ACC112 (cell line): Measurements from ENCODE around the gene CKMT1A.
"Not testable (repeated sequence)": the region's sequence is repeated elsewhere in the genome, so short reads cannot be mapped to it uniquely, and the experiment has no call there.

ENCODE experiments used
- H2AFZ ChIP-seq: fragments of 200-600 bp; sonication (generic); one replicate; pipeline ENCODE4 v1.6.0; 2017; ENCODE audit warnings: antibody characterized with exemption, low read length; ENCODE audit not compliant: unreplicated experiment
- H3K27ac ChIP-seq: fragments of 200-600 bp; sonication (generic); 2 replicates; pipeline ENCODE4 v1.5.1; 2014; ENCODE audit warnings: low read depth, mild to moderate bottlenecking, antibody characterized with exemption, low read length, moderate library complexity
- H3K27me3 ChIP-seq: fragments of 200-600 bp; sonication (generic); 2 replicates; pipeline ENCODE4 v1.6.1; 2014; ENCODE audit warnings: mild to moderate bottlenecking, antibody characterized with exemption, low read length, moderate library complexity, mixed read lengths; ENCODE audit not compliant: insufficient read depth
- H3K36me3 ChIP-seq: fragments of 200-600 bp; sonication (generic); 2 replicates; pipeline ENCODE4 v1.6.1; 2016; ENCODE audit warnings: mild to moderate bottlenecking, antibody characterized with exemption, low read length, moderate library complexity, mixed read lengths; ENCODE audit not compliant: insufficient read depth
- H3K4me1 ChIP-seq: fragments of 200-600 bp; sonication (generic); one replicate; pipeline ENCODE4 v1.6.1; 2016; ENCODE audit warnings: low read length, mixed read lengths; ENCODE audit not compliant: insufficient read depth, unreplicated experiment, control insufficient read depth
- H3K4me3 ChIP-seq: fragments of 200-600 bp; sonication (generic); 2 replicates; pipeline ENCODE4 v1.5.1; 2014; ENCODE audit warnings: mild to moderate bottlenecking, low read depth, low read length
- H3K79me2 ChIP-seq: fragments of 200-600 bp; sonication (generic); one replicate; pipeline ENCODE4 v1.6.0; 2016; ENCODE audit warnings: low read length; ENCODE audit not compliant: control insufficient read depth, unreplicated experiment, insufficient read depth

CKMT1A gene

DNA sequence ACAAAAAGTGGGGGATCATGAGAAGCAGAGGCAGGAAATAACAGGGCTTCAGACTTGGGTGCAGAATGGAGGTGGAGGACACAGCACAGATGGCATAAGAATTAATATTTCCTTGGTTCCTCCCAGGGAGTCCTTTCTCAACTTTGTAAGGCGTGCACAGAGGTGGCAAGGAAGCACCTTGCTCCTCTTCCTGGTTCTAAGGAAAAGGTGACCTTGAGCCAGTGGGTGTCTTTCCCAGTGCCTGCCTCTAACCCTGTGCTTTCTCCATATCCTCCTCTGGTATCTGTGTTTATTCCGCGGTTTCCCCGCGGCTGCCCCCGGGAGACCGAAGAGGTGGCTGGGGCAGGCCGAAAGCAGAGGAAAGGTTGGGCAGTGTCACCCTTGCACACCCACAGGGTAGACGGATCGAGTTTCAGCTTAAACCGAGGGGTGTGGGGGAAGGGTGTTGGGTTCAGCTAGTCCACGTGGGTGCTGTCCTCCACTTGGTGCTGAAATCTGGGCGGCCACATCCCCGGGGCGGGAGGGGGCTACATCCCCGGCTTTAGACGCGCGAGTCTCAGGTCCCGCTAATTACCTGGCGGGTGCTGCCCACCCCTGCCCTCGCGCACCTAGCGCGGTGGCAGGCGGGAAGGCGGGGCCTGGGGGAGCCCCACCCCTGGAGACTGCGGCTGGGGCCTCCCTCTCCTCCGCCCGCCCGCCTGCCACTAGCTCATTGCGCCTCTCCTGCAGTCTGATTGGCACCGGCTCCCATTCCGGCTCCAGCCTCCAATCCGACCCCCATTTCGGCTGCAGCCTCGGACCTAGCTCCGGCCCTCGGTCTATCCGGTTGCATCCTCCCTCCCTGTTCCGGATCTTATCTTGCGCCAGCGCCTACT is at the start of gene CKMT1A:
Gene CKMT1A (plus strand): TSS at position 712 of the 875 bp plus-strand sequence. CDS start 192 bp downstream, outside the sequence.
- H3K4me3 ChIP-seq, H3K4me1 ChIP-seq, H3K36me3 ChIP-seq, H3K27me3 ChIP-seq, H3K79me2 ChIP-seq, H3K27ac ChIP-seq, H2AFZ ChIP-seq: not testable (repeated sequence)

DNA sequence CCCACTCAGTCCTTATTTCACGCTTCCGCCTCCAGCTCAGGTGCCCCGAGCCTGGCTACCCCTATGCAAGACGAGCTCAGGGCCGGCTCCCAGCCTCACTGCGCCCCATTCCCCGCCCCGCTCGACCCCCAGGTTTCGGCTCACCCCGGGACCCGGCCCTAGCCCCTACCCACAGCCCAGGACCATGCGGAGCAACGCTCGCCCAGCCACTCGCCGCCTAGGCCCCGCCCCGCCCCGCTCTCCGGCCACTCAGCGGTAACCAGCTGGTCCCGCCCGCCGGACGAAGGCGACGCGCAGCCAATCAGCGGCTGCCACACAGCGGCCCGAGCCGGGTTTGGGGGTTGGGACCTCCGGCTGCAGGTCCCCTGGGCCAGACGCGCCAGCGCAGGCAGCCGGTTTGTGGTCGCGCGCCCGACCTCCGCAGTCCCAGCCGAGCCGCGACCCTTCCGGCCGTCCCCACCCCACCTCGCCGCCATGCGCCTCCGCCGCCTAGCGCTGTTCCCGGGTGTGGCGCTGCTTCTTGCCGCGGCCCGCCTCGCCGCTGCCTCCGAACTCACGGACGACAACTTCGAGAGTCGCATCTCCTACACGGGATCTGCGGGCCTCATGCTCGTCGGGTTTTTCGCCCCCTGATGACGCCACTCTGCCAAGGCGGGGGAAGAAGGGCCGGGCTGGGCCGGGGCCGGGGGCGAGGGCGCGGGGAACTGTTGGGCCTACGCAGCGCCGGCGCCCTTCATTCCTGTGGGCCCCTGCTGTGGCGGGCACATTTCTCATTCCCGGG is 44.8 kb upstream of the CKMT1A start, which contains the start of gene CATSPER2:
Gene CATSPER2 (minus strand): TSS at position 196 of the 781 bp plus-strand sequence. CDS start 783 bp downstream, outside the sequence.
- Histone ChIP-seq H2AFZ (no peak within 1 kb of the TSS), H3K4me1 (no peaks in the 10 kb centered on the region), H3K79me2 (no peaks in the 10 kb centered on the region), H3K27me3 (no peaks in the 10 kb centered on the region), H3K36me3 (no peaks in the 10 kb centered on the region), H3K4me3 (no peak within 1 kb of the TSS), H3K27ac (no peak within 1 kb of the TSS)

DNA sequence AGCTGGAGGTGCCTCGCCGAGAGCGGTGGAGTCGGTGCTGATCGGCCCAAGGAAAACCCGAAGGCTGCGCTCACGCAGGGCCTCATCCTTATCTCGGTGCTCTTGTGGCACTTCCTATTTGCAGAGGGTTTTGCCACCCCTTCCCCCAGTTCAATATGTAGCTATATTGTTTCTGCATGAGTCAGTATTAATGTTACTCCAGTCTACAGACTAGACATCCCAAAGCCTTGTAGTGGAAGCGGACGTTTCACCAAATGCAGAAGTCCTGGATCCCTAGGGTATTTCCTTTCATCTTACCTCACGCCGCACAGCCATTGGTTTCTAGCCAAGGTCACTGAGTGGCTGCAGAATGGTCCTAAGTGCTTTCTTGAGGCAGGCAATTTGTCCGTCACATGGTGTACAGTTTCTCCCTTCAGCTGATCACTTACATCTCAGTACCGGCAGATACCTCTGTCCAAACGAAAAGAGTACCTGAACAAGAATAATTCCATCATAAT is 44.2 kb upstream of the CKMT1A start:
- H2AFZ ChIP-seq, H3K4me1 ChIP-seq, H3K79me2 ChIP-seq, H3K27ac ChIP-seq, H3K27me3 ChIP-seq, H3K36me3 ChIP-seq, H3K4me3 ChIP-seq: not testable (repeated sequence)

DNA sequence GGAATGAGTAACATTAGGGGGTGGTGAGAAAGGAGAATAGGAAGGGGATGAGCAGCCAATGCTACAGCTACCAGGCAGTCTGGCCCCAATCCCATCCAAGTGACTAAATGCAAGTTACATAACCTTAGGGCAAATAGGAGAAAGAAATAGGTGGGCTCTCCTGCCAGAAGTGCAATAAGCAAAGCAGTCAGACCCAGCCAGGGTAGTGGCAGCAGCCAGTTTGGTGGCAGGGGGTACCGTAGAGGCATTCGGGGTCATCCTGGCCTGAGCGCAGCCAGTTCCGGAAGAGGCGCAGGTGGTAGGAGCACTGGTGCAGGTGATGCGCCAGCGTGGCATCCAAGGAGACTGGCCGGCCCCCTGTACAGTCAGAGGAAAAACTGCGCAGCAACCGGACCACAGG is 33.9 kb upstream of the CKMT1A start:
- not testable (repeated sequence) for H3K36me3 ChIP-seq, H2AFZ ChIP-seq, H3K79me2 ChIP-seq, H3K4me1 ChIP-seq, H3K27ac ChIP-seq, H3K27me3 ChIP-seq, H3K4me3 ChIP-seq

GRCh38 chr15:43662293-43662692 is 31.4 kb upstream of the CKMT1A start:
- H3K4me1 ChIP-seq, H3K27me3 ChIP-seq, H3K27ac ChIP-seq, H2AFZ ChIP-seq, H3K4me3 ChIP-seq, H3K79me2 ChIP-seq, H3K36me3 ChIP-seq: not testable (repeated sequence)

DNA sequence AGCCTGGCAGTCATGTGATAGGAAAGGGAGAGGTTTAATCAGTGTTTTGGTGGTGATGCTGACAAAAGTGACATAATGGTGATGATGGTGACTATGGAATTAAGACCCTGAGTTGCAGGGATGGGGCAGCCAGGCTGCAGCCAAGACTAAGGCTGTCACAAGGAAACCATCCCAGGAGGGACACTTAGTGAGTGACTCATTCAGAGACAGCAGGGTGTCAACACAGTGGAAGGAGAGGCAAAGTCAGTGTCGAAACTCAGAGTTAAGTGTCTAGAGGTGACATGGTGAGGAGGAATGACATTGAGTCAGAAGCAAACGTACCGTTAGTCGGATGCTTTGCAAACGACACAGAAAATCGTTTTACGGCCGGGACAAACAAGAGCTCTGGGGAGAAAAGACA is 30.3 kb upstream of the CKMT1A start:
- not testable (repeated sequence) for H3K27ac ChIP-seq, H3K36me3 ChIP-seq, H3K27me3 ChIP-seq, H3K79me2 ChIP-seq, H3K4me1 ChIP-seq, H2AFZ ChIP-seq, H3K4me3 ChIP-seq

GRCh38 chr15:43666177-43666576 is 27.5 kb upstream of the CKMT1A start:
- not testable (repeated sequence) for H3K4me3 ChIP-seq, H3K79me2 ChIP-seq, H3K27me3 ChIP-seq, H3K4me1 ChIP-seq, H3K36me3 ChIP-seq, H3K27ac ChIP-seq, H2AFZ ChIP-seq

DNA sequence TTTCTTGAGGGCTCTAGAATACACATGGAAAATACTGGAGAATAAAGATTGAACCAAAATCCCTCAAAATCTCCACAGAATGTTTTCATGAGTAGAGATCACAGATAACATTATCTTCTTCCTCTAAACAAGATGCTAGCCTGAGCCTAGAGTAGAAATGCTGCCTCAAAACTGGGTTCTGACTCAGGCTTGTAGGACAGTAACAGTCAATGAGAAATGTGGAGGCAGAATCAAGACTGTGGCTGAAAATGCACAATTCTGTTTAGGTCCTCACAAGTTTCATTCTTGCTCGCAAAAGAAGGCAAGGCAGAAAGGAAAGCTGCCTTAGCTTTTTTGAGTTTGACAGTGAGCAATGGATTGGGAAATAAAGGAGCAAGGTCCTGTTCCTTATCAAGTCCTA is 19.5 kb upstream of the CKMT1A start:
- not testable (repeated sequence) for H3K4me3 ChIP-seq, H3K27me3 ChIP-seq, H3K27ac ChIP-seq, H3K4me1 ChIP-seq, H3K79me2 ChIP-seq, H2AFZ ChIP-seq, H3K36me3 ChIP-seq

GRCh38 chr15:43689604-43690301 is 3.9 kb upstream of the CKMT1A start:
- H3K4me1 ChIP-seq, H3K4me3 ChIP-seq, H3K27me3 ChIP-seq, H2AFZ ChIP-seq, H3K27ac ChIP-seq, H3K79me2 ChIP-seq, H3K36me3 ChIP-seq: not testable (repeated sequence)

DNA sequence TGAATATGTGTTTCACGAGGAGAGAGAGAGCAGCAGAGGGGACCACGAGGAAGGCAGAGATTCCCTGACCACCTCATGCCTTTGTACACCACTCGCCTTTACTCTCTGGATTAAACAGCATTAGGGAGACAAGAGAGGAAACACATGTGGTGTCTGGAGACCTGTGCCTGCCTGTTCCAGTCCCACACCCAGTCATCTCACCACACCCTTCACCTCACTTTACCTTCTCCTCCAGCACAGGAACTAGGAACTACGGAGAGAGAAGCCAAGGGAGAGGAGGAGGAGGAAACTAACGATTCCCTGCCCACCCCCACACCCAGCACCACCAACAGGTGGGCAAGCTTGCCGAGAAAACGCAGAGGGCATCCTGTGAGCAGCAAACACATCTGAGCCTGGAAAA is 980 bp upstream of the CKMT1A start:
- not testable (repeated sequence) for H3K27ac ChIP-seq, H2AFZ ChIP-seq, H3K4me3 ChIP-seq, H3K79me2 ChIP-seq, H3K27me3 ChIP-seq, H3K4me1 ChIP-seq, H3K36me3 ChIP-seq
